Adrenal gland (tissue), 5 donors: ENCODE data around the gene ATXN7L1.

Experiments
- CTCF ChIP-seq, 6 experiments: fragments of 450-650 bp in 4 of 6; fragments of 200-600 bp in 2 of 6; sonication (generic) in 1 of 6; IDR thresholded peaks; 1 replicate in 5 of 6; 2 replicates in 1 of 6; pipeline versions ENCODE4 v1.5.1 to v1.8.0; 2016 to 2021; ENCODE audit warnings: antibody characterized with exemption in 6 of 6, mild to moderate bottlenecking in 2 of 6, moderate library complexity in 1 of 6
- POLR2A ChIP-seq, 2 donors: fragments of 450-650 bp; IDR thresholded peaks; one replicate each; pipeline ENCODE4 v1.6.1; 2017; ENCODE audit warnings: antibody characterized with exemption in 2 of 2, mild to moderate bottlenecking in 2 of 2, moderate library complexity in 1 of 2
- donor health status: DM: no; HTN: no; CAD: no.

GRCh38 chr7:105782391-105783042 lies 93.9 kb downstream of the ATXN7L1 start:
- TF ChIP-seq CTCF (IDR thresholded peaks at IDR 0.05) = no peak
- no peak for TF ChIP-seq POLR2A (IDR thresholded peaks at IDR 0.05)
